Trophoblast cell (in vitro differentiated cells and primary cell): ENCODE data around the gene CRTAP.
"Not testable (repeated sequence)": the region's sequence is repeated elsewhere in the genome, so short reads cannot be mapped to it uniquely, and the experiment has no call there.

Experiments used
- DNase-seq, 2 donors: peaks; one replicate each; pipeline ENCODE4 v3.0.0-alpha.2; 2016
- H2AFZ ChIP-seq: 2 replicates; pipeline ENCODE4 v1.6.1; 2013; ENCODE audit warnings: low read length, moderate library complexity, mild to moderate bottlenecking; ENCODE audit not compliant: insufficient read depth, poor library complexity
- H2AK5ac ChIP-seq: 2 replicates; pipeline ENCODE4 v1.6.1; 2013; ENCODE audit warnings: mild to moderate bottlenecking, low read length
- H2BK120ac ChIP-seq: 2 replicates; pipeline ENCODE4 v1.6.1; 2013; ENCODE audit warnings: low read length, mild to moderate bottlenecking, moderate library complexity; ENCODE audit not compliant: insufficient read depth, poor library complexity
- H2BK12ac ChIP-seq: 2 replicates; pipeline ENCODE4 v1.6.1; 2013; ENCODE audit warnings: mild to moderate bottlenecking, low read length, moderate library complexity
- H2BK5ac ChIP-seq: 2 replicates; pipeline ENCODE4 v1.6.1; 2013; ENCODE audit warnings: low read length, low read depth, moderate library complexity, mild to moderate bottlenecking; ENCODE audit not compliant: poor library complexity
- H3K14ac ChIP-seq: 2 replicates; pipeline ENCODE4 v1.6.1; 2013; ENCODE audit warnings: mild to moderate bottlenecking, low read length
- H3K18ac ChIP-seq: 2 replicates; pipeline ENCODE4 v1.6.1; 2013; ENCODE audit warnings: mild to moderate bottlenecking, low read length
- H3K23ac ChIP-seq: 2 replicates; pipeline ENCODE4 v1.6.1; 2013; ENCODE audit warnings: low read length
- H3K27ac ChIP-seq: 2 replicates; pipeline ENCODE4 v1.5.1; 2013; ENCODE audit warnings: low read depth, mild to moderate bottlenecking, inconsistent platforms, low read length, moderate library complexity
- H3K27me3 ChIP-seq: 2 replicates; pipeline ENCODE4 v1.6.1; 2013; ENCODE audit warnings: inconsistent platforms, mild to moderate bottlenecking, low read length, moderate library complexity; ENCODE audit not compliant: insufficient read depth
- H3K36me3 ChIP-seq, 2 experiments: 1 replicate in 1 of 2; 2 replicates in 1 of 2; pipeline ENCODE4 v1.6.1; 2013; ENCODE audit warnings: low read length in 2 of 2, mild to moderate bottlenecking in 2 of 2, moderate library complexity in 1 of 2; ENCODE audit not compliant: insufficient read depth in 2 of 2, control insufficient read depth in 1 of 2
- H3K4ac ChIP-seq: 2 replicates; pipeline ENCODE4 v1.6.1; 2013; ENCODE audit warnings: low read depth, mild to moderate bottlenecking, low read length, moderate library complexity
- H3K4me1 ChIP-seq, 2 experiments: 1 replicate in 1 of 2; 2 replicates in 1 of 2; pipeline ENCODE4 v1.6.1; 2013; ENCODE audit warnings: low read length in 2 of 2, mild to moderate bottlenecking in 2 of 2, moderate library complexity in 1 of 2; ENCODE audit not compliant: insufficient read depth in 2 of 2, control insufficient read depth in 1 of 2
- H3K4me2 ChIP-seq: 2 replicates; pipeline ENCODE4 v1.6.1; 2013; ENCODE audit warnings: inconsistent platforms, mild to moderate bottlenecking, low read length, moderate library complexity
- H3K4me3 ChIP-seq: 2 replicates; pipeline ENCODE4 v1.5.1; 2013; ENCODE audit warnings: mild to moderate bottlenecking, low read depth, low read length, inconsistent platforms
- H3K79me1 ChIP-seq: one replicate; pipeline ENCODE4 v1.6.1; 2013; ENCODE audit warnings: low read length
- H3K79me2 ChIP-seq: 2 replicates; pipeline ENCODE4 v1.6.1; 2013; ENCODE audit warnings: low read length, mild to moderate bottlenecking; ENCODE audit not compliant: control insufficient read depth, insufficient read depth, poor library complexity
- H3K9ac ChIP-seq: 2 replicates; pipeline ENCODE4 v1.6.1; 2013; ENCODE audit warnings: mild to moderate bottlenecking, low read length
- H3K9me3 ChIP-seq: 2 replicates; pipeline ENCODE4 v1.6.1; 2013; ENCODE audit warnings: low read depth, mild to moderate bottlenecking, control low read depth, inconsistent platforms, low read length; ENCODE audit not compliant: insufficient read depth
- H4K12ac ChIP-seq: 2 replicates; pipeline ENCODE4 v1.6.1; 2013; ENCODE audit warnings: low read depth, mild to moderate bottlenecking, low read length, moderate library complexity
- H4K8ac ChIP-seq: 2 replicates; pipeline ENCODE4 v1.6.1; 2013; ENCODE audit warnings: low read depth, mild to moderate bottlenecking, low read length, moderate library complexity
- H4K91ac ChIP-seq: one replicate; pipeline ENCODE4 v1.6.1; 2013; ENCODE audit warnings: low read depth, mild to moderate bottlenecking, low read length, moderate library complexity
- WGBS: extraction: QIAGEN DNeasy Blood & Tissue Kit; methylation state at CpG from one replicate; pipeline ENCODE4 v1.1.7; 2013; ENCODE audit warnings: missing lambda C conversion rate; ENCODE audit not compliant: insufficient read length, insufficient coverage; ENCODE audit errors: extremely low coverage; 5-methylcytosine and 5-hydroxymethylcytosine counted together

Gene CRTAP

DNA sequence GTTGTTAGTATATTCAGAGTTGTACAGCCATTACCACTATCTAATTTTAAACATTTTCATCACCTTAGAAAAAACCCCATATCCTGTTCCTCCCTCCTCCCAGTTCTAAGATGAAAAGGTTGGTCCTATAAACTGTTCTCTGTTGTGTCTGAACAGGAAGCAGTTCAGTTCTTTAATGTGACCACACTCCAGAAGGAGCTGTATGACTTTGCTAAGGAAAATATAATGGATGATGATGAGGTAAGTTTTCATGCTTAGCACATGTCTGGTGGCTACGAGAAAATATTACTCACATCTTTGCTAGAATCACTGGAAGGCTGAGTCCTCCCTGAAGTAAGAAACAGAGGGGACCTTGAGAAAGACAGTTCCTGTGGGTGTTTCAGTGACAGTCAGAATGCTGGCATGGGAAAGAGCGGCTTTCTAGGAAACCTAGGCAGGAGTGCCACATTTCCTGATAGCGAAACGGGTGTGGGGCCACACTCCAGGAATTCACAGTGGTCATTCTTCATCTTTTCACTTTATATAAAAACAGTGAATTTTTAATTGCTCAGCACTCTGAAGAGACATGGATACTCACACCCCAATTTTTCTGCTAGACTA, 20.3 kb downstream of the CRTAP start:
- no peak for DNase-seq
- H3K4ac ChIP-seq: no peak overlapping the region

DNA sequence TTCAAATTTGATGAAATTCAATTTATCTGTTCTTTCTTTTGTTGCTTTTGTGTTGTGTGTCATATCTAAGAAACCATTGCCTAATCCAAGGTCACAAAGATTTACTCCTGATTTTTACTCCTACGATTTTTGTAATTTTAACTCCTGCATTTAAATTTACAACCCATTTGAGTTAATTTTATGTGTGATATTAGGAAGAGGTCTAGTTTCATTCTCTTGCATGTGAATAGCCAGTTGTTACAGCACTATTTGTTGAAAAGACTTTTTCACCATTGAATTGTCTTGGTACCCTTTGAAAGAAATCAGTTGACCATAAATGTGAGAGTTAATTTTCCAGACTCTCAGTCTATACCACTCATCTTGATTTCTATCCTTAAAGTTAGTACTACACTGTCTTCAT, 23.9 kb downstream of the CRTAP start:
- H3K27me3 ChIP-seq: no peaks in the 10 kb centered on the region
- H2BK12ac ChIP-seq: no peak overlapping the region
- H3K9ac ChIP-seq: no peak overlapping the region
- no peaks in the 10 kb centered on the region for H3K9me3 ChIP-seq
- no peak overlapping the region for H4K91ac ChIP-seq
- H2BK120ac ChIP-seq: no peak overlapping the region
- H3K4ac ChIP-seq: no peak overlapping the region
- no peak overlapping the region for H4K8ac ChIP-seq
- H2BK5ac ChIP-seq: no peak overlapping the region
- no peaks in the 10 kb centered on the region for H3K79me1 ChIP-seq
- no peaks in the 10 kb centered on the region for H3K79me2 ChIP-seq
- no peak overlapping the region for H3K14ac ChIP-seq
- H2AK5ac ChIP-seq: no peak overlapping the region
- no peak overlapping the region for H3K23ac ChIP-seq
- no CpG with 5 or more reads among the region's 1 CpG for WGBS
- no peak overlapping the region for H4K12ac ChIP-seq
- no peak overlapping the region for H3K4me3 ChIP-seq
- peaks cover 3 to 4% of the 10 kb centered on the region in 2 experiments for H3K4me1 ChIP-seq
- no peak overlapping the region for H2AFZ ChIP-seq
- no peak overlapping the region for H3K4me2 ChIP-seq
- no peak overlapping the region for H3K18ac ChIP-seq
- no peak overlapping the region for H3K27ac ChIP-seq
- H3K36me3 ChIP-seq: peaks cover 7 to 16% of the 10 kb centered on the region in 2 experiments
- DNase-seq: no peak

More for the DNA sequence above, 20.3 kb downstream of the CRTAP start:
- H3K14ac ChIP-seq: no peak overlapping the region
- no peak overlapping the region for H4K12ac ChIP-seq
- H3K4me2 ChIP-seq: no peak overlapping the region
- H3K4me3 ChIP-seq: no peak overlapping the region
- no peak overlapping the region for H3K18ac ChIP-seq
- no peaks in the 10 kb centered on the region for H3K9me3 ChIP-seq
- no CpG with 5 or more reads among the region's 4 CpGs for WGBS
- H4K91ac ChIP-seq: no peak overlapping the region
- H2AK5ac ChIP-seq: no peak overlapping the region
- no peak overlapping the region for H3K23ac ChIP-seq
- no peak overlapping the region for H3K9ac ChIP-seq
- no peak overlapping the region for H3K27ac ChIP-seq
- peaks cover 9 to 17% of the 10 kb centered on the region in 2 experiments for H3K36me3 ChIP-seq
- H2BK120ac ChIP-seq: no peak overlapping the region
- H4K8ac ChIP-seq: no peak overlapping the region
- H3K4me1 ChIP-seq: peaks cover 0 to 4% of the 10 kb centered on the region in 2 experiments
- H2BK12ac ChIP-seq: no peak overlapping the region
- no peak overlapping the region for H2BK5ac ChIP-seq
- H3K79me1 ChIP-seq: no peaks in the 10 kb centered on the region
- no peaks in the 10 kb centered on the region for H3K79me2 ChIP-seq
- no peak overlapping the region for H2AFZ ChIP-seq
- no peaks in the 10 kb centered on the region for H3K27me3 ChIP-seq

DNA sequence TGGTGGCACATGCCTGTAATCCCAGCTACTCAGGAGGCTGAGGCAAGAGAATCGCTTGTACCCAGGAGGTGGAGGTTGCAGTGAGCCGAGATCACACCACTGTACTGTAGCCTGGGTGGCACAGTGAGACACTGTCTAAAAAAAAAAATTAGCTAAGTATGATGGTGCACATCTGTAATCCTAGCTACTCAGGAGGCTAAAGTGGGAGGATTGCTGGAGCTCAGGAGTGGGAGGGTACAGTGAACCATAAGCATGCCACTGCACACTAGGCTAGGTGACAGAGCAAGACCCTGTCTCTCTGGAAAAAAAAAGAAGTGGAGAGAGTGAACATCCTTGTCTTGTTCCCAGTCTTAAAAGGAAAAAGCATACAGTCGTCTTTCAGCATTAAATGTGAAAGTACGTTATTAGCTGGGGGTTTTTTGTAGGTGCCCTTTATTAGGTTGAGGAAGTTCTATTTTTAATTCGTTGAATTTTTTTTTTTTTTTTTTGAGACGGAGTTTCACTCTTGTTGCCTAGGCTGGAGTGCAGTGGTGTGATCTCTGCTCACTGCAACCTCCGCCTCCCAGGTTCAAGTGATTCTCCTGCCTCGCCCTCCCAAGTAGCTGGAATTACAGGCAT, 25.3 kb downstream of the CRTAP start:
- not testable (repeated sequence) for H3K9me3 ChIP-seq, H3K23ac ChIP-seq, H3K79me1 ChIP-seq, H3K27me3 ChIP-seq, H3K4me1 ChIP-seq, H3K79me2 ChIP-seq, H3K4ac ChIP-seq, H2AFZ ChIP-seq, H2BK12ac ChIP-seq, H2AK5ac ChIP-seq, H2BK5ac ChIP-seq, H4K91ac ChIP-seq, H4K8ac ChIP-seq, H3K18ac ChIP-seq, DNase-seq, H3K27ac ChIP-seq, H3K4me3 ChIP-seq, H3K9ac ChIP-seq, H2BK120ac ChIP-seq, H4K12ac ChIP-seq, H3K14ac ChIP-seq, H3K4me2 ChIP-seq
- 100% methylated on average over 1 of the region's 8 CpGs for WGBS
- peaks cover 7 to 16% of the 10 kb centered on the region in 2 experiments for H3K36me3 ChIP-seq

DNA sequence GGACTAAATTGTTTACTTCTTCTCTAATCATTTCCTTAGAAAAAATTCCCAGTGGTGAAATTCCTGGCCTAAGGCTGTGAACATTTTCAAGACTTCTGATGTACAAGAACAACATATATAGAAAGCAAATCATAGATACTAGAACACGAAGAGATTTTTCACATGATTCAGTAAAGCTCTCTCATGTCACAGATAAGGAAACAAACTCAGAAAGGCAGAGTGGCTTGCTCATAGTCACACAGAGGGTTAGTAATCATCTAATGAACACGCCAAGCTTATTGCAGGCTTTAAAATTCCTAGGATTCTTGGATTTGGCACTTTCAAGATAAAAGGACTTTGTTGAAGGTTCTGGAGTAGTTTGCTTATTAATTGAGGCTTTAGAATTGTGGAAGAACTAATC, 26.2 kb downstream of the CRTAP start:
- Histone ChIP-seq H4K8ac (no peak overlapping the region), H3K4me2 (no peak overlapping the region), H3K79me2 (no peaks in the 10 kb centered on the region), H3K4me1 (peaks cover 3 to 6% of the 10 kb centered on the region in 2 experiments), H2BK120ac (no peak overlapping the region), H3K14ac (no peak overlapping the region), H2BK5ac (no peak overlapping the region), H3K4ac (no peak overlapping the region), H3K27ac (no peak overlapping the region), H3K9ac (no peak overlapping the region), H2AK5ac (no peak overlapping the region), H3K36me3 (peaks cover 8 to 12% of the 10 kb centered on the region in 2 experiments), H3K27me3 (no peaks in the 10 kb centered on the region), H2BK12ac (no peak overlapping the region), H4K12ac (no peak overlapping the region), H3K79me1 (no peaks in the 10 kb centered on the region), H3K23ac (no peak overlapping the region), H2AFZ (no peak overlapping the region), H4K91ac (no peak overlapping the region), H3K4me3 (no peak overlapping the region), H3K18ac (no peak overlapping the region), H3K9me3 (no peaks in the 10 kb centered on the region)
- peak; percentile 54 to 86 for DNase-seq
- WGBS: no CpG with 5 or more reads among the region's 2 CpGs
